Erythroblast (primary cell): Measurements from ENCODE around the gene TPX2.

ENCODE experiments used
- GATA1 ChIP-seq: IDR thresholded peaks from 2 replicates; pipeline ENCODE4 v1.6.1; 2011; ENCODE audit warnings: low read depth, mild to moderate bottlenecking, control low read depth, low read length, moderate library complexity
- POLR2A ChIP-seq: IDR thresholded peaks from 2 replicates; pipeline ENCODE4 v1.6.1; 2011; ENCODE audit warnings: mild to moderate bottlenecking, low read length

- no peak for TF ChIP-seq POLR2A
- TF ChIP-seq GATA1 = no peak
These were observed 33.2 kb upstream of the TPX2 start for GRCh38 chr20:31705598-31706597.
